Measurements from ENCODE around the gene C19orf73.

GRCh38 chr19:49119411-49120324 is 725 bp upstream of the C19orf73 start, which contains the start of gene PPFIA3:
- TF ChIP-seq CTCF (IDR thresholded peaks at IDR 0.05): no peak
- TF ChIP-seq EP300 (IDR thresholded peaks at IDR 0.05): no peak
- TF ChIP-seq POLR2AphosphoS5 (IDR thresholded peaks at IDR 0.05): no peak
- no peak for TF ChIP-seq POLR2A (IDR thresholded peaks at IDR 0.05; ENCODE audit: low read depth)

Measured in esophagus muscularis mucosa (tissue), 4 donors.